Thyroid gland (tissue), 4 donors: ENCODE data around the gene CELF5.

Experiments
- POLR2A ChIP-seq, 2 donors: fragments of 450-650 bp; IDR thresholded peaks; one replicate each; pipeline ENCODE4 v1.6.1; 2017; ENCODE audit warnings: antibody characterized with exemption in 2 of 2, mild to moderate bottlenecking in 2 of 2, moderate library complexity in 1 of 2
- TF ChIP-seq, protein P1 (sequence below), 6 experiments: fragments of 200-600 bp in 3 of 6; fragments of 450-650 bp in 3 of 6; sonication (generic) in 3 of 6; IDR thresholded peaks; one replicate each; pipeline ENCODE4 v1.5.1; 2016 to 2019; ENCODE audit warnings: antibody characterized with exemption in 6 of 6, mild to moderate bottlenecking in 2 of 6, inconsistent platforms in 1 of 6, moderate library complexity in 1 of 6

DNA sequence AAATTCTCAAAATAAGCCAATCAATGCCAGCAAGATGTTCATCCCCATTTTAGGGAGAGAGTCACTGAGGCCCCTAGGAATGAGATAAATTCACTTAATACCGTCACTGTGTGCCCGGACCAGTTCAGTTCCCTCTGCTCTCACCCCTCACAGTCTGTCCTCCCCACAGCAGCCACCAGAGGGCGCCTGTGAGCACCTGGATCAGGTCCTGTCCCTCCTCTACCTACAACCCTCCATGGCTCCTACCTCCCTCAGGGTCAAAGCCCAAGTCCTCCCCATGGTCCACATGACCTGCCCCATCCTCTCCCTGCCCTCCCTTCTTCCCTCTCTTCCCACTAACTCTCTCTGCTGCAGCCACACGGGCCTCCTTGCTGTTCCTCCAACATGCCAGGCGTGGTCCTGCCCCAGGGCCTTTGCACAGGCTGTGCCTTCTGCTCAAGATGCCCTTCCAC is 100.0 kb downstream of the CELF5 start:
- TF ChIP-seq POLR2A (IDR thresholded peaks at IDR 0.05): no peak
- TF ChIP-seq, protein P1, sequence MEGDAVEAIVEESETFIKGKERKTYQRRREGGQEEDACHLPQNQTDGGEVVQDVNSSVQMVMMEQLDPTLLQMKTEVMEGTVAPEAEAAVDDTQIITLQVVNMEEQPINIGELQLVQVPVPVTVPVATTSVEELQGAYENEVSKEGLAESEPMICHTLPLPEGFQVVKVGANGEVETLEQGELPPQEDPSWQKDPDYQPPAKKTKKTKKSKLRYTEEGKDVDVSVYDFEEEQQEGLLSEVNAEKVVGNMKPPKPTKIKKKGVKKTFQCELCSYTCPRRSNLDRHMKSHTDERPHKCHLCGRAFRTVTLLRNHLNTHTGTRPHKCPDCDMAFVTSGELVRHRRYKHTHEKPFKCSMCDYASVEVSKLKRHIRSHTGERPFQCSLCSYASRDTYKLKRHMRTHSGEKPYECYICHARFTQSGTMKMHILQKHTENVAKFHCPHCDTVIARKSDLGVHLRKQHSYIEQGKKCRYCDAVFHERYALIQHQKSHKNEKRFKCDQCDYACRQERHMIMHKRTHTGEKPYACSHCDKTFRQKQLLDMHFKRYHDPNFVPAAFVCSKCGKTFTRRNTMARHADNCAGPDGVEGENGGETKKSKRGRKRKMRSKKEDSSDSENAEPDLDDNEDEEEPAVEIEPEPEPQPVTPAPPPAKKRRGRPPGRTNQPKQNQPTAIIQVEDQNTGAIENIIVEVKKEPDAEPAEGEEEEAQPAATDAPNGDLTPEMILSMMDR (IDR thresholded peaks at IDR 0.05): peak; percentile 46 to 69 (median 54)
